Lower leg skin (tissue), 4 donors: Measurements from ENCODE around the gene SLC17A3. TPM values are rescaled to one million over a fixed set of nuclear protein-coding genes. Genes with fewer than 3 reads are reported as not detected.

Source experiments
- DNase-seq, 2 donors: peaks; one replicate each; pipeline ENCODE4 v3.0.0-alpha.2; 2019; ENCODE audit warnings: low spot score in 2 of 2
- H3K4me3 ChIP-seq: fragments of 200-600 bp; sonication (generic); 2 replicates; pipeline ENCODE4 v1.5.1; 2017; ENCODE audit warnings: mild to moderate bottlenecking, low read depth; ENCODE audit not compliant: poor library complexity, severe bottlenecking
- POLR2A ChIP-seq, 2 donors: fragments of 450-650 bp; IDR thresholded peaks; one replicate each; pipeline ENCODE4 v1.6.1; 2016 to 2017; ENCODE audit warnings: antibody characterized with exemption in 2 of 2, mild to moderate bottlenecking in 1 of 2, moderate library complexity in 1 of 2
- WGBS, 2 donors: methylation state at CpG; one replicate each; pipeline ENCODE4 v1.1.5; 2018; 5-methylcytosine and 5-hydroxymethylcytosine counted together
- intact Hi-C: fragments of 100-400 bp; cut with DNase I; formaldehyde crosslinking; loops from one replicate; pipeline ENCODE4 v1.15.0; 2023; ENCODE audit warnings: low total_unique reads
- total RNA-seq, 4 donors: library from RNA; depleted of rRNA; stranded (reverse); fragments of >200 nt; gene quantifications; one replicate each; pipeline ENCODE4 v1.1.0, GENCODE V29; 2016
- TF ChIP-seq, protein P1 (sequence below), 3 donors: fragments of 450-650 bp; IDR thresholded peaks; one replicate each; pipeline ENCODE4 v1.5.1; 2016; ENCODE audit warnings: antibody characterized with exemption in 3 of 3, mild to moderate bottlenecking in 3 of 3, moderate library complexity in 2 of 3

Gene SLC17A3
- total RNA-seq, 4 donors from 2014 or later = not detected

DNA sequence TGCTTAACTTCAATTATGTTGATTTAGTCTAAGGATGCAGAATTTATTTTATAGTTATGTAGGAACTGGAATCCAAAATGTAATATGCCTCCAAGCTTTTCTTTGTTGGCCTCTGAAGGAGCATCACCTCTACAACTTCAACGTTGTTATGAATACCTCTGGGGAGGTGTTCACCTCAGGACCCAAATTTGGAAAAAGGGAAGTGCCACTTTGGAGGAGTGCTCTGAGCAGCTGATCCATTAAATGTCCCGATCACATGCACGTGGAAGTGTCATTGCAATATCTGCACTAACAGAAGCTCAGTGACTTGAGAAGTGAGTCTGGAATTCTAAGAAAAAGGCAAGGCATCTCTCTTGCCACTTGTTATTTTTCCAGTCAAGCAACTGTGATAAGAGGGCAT is 22.2 kb upstream of the SLC17A3 start:
- no peak overlapping the region for H3K4me3 ChIP-seq
- DNase-seq = no peak
- intact Hi-C loops = no loop called here
- WGBS, 2 donors = 75 to 78% methylated on average over 3 of the region's 3 CpGs
- TF ChIP-seq POLR2A (IDR thresholded peaks at IDR 0.05) = no peak
- TF ChIP-seq, protein P1, sequence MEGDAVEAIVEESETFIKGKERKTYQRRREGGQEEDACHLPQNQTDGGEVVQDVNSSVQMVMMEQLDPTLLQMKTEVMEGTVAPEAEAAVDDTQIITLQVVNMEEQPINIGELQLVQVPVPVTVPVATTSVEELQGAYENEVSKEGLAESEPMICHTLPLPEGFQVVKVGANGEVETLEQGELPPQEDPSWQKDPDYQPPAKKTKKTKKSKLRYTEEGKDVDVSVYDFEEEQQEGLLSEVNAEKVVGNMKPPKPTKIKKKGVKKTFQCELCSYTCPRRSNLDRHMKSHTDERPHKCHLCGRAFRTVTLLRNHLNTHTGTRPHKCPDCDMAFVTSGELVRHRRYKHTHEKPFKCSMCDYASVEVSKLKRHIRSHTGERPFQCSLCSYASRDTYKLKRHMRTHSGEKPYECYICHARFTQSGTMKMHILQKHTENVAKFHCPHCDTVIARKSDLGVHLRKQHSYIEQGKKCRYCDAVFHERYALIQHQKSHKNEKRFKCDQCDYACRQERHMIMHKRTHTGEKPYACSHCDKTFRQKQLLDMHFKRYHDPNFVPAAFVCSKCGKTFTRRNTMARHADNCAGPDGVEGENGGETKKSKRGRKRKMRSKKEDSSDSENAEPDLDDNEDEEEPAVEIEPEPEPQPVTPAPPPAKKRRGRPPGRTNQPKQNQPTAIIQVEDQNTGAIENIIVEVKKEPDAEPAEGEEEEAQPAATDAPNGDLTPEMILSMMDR (IDR thresholded peaks at IDR 0.05) = no peak

DNA sequence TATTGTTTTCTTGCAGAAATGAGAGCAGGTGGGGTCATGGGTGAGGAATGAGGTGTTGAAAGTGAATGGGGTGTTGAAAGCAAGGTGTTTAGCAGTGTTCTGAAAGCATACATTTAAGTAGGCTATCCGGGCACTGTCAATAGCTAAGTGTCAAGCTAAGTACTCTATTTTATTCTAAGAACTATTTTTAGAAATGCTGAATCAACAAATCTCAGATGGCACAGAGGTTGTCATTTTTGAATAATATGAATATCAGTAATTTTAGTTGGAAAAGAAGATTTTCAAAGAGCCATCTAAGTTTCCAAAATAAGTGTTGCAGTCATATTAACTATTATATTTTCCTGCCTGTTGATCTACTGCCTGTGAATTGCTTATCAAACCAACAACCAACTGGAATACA is 21.7 kb upstream of the SLC17A3 start:
- 74 to 81% methylated on average over 1 of the region's 1 CpG for WGBS, 2 donors
- no peak for DNase-seq
- TF ChIP-seq, protein P1 (IDR thresholded peaks at IDR 0.05) = no peak
- no peak for TF ChIP-seq POLR2A (IDR thresholded peaks at IDR 0.05)
- intact Hi-C loops = no loop called here
- no peak overlapping the region for H3K4me3 ChIP-seq

DNA sequence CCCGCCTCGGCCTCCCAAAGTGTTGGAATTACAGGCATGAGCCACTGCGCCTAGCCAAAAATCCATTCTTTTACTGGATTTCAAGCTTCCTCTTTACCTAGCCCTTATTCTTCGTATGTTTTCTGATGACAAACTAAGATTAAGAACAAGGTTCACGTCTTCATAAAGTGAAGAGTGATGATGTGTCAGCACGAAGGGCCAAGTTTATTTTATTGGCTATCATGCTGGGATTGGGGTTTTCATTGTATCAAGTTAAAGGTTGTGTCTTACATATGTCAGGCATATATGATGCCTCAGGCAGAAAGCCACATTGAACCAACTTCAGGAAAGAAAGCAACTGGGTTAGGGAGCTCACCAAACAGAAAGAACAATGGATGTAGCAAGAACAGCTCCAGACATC is 19.7 kb upstream of the SLC17A3 start:
- DNase-seq = no peak
- intact Hi-C loops = no loop called here
- WGBS, 2 donors = 86 to 92% methylated on average over 6 of the region's 6 CpGs
- no peak overlapping the region for H3K4me3 ChIP-seq
- no peak for TF ChIP-seq POLR2A (IDR thresholded peaks at IDR 0.05)
- TF ChIP-seq, protein P1 (IDR thresholded peaks at IDR 0.05) = no peak

DNA sequence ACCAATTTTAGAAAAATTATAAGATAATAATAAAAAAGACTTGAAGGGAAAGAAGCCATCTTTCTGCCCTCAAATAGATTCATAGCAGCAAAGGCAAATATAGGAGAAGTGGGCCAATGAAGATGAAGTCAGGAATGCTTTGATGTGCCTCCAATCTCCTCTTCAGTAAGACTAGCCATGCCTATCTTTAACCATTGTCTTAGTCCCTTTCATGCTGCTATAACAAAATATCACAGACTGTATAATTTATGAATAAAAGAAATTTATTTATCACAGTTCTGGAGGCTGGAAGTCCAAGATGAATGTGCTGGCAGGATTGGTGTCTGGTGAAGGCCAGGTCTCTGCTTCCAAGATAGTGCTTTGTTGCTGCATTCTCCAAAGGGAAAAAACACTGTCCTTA is 18.8 kb upstream of the SLC17A3 start:
- H3K4me3 ChIP-seq = no peak overlapping the region
- intact Hi-C loops = no loop called here
- no peak for DNase-seq
- TF ChIP-seq POLR2A (IDR thresholded peaks at IDR 0.05) = no peak
- TF ChIP-seq, protein P1 (IDR thresholded peaks at IDR 0.05) = no peak

DNA sequence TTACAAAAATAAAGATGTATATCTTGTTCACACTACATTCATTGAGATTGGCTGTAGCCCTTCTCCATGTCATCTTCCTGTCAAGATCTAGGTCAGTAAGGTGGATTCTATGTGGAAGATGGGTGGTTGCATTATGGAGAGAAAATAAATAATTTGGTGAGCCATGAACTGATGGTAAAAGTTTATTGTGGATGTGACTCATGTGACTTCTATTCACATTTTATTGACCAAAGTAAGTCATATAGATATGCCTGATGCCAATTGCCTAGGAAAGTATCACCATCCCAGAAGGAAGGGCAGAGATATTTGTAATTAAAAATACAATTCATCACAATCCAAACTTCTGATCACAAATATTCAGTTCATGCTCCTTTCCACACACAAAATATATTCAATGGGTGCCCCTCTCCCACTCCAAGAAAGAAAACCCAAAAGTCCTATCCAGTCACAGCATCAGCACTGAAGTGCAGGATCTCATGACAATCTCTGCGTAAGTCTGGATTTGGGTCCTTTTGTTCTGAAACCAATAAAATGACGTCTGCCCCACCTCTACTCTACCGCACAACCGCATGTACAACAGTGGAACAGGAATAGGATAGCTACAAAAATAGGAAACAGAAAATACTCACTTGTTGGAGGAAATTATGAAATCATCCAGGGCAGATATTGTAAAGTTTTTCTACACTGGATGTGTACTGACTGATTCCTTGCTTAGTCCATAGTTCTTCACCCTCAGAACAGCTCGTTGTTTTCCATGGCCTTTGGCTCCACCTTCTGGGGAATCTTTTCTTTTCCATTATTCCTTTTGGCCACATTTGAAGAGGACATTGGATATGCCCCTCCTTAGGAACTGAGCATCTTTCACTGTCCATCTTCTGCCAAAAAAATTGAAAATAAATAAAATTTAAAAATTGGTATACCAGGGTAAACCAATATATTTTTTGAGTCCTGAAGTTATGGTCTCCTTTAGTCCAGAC is 16.1 kb upstream of the SLC17A3 start:
- intact Hi-C loops = no loop called here
- TF ChIP-seq, protein P1 (IDR thresholded peaks at IDR 0.05) = no peak
- no peak for TF ChIP-seq POLR2A (IDR thresholded peaks at IDR 0.05)
- no peak overlapping the region for H3K4me3 ChIP-seq
- no peak for DNase-seq
- WGBS, 2 donors = 52 to 63% methylated on average over 5 of the region's 5 CpGs
